ENCODE measurements around the gene PLEKHB1. TPM values are rescaled to one million over a fixed set of nuclear protein-coding genes. Genes with fewer than 3 reads are reported as not detected.

Gene PLEKHB1
- total RNA-seq, 1 experiment from 2014 or later: 37.1 TPM

DNA sequence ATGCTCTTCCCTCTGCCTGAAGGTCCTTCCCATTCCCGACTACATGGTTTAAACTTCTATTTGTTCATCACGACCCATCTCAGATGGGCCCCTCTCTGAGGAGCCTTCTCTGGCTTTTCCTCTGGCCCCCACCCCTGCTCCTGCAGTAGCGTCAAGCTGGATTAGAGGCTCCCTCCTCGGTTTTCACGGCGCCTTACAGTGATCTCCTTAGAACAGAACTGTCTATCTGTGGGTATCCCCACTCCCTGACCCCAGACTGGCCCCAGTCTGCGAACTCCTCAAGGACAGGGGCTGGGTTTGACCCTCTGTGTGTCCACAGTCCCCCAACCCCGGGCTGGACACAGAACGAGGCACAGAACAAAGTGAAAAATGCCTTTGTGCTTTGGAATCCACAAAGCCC lies 2.8 kb downstream of the PLEKHB1 start:
- Mint-ChIP-seq H3K36me3 (ENCODE audit: insufficient read depth in 1 of 3, low read depth in 3 of 3) (peaks cover 0 to 17% (median 13%) of the 10 kb centered on the region in 3 experiments; a peak in 4 of 7 replicates), H3K27ac (peak overlapping the region in 1 of 3 experiments; percentile 55; a peak in 1 of 7 replicates), H3K27me3 (ENCODE audit: low read depth) (peaks cover 10% of the 10 kb centered on the region), H3K4me3 (peak overlapping the region in 1 of 2 experiments; percentile 3; a peak in 2 of 5 replicates), H3K4me1 (peaks cover 56 to 64% of the 10 kb centered on the region in 2 experiments), H3K9me3 (no peaks in the 10 kb centered on the region)
- no peak overlapping the region for H3K56ac ChIP-seq (ENCODE audit: insufficient read length, low read depth, low read length)
- no peak overlapping the region for H2AFZ ChIP-seq (ENCODE audit: low read length)
- no peak overlapping the region for H2BK120ac ChIP-seq (ENCODE audit: low read depth, low read length, poor library complexity, severe bottlenecking)
- no peaks in the 10 kb centered on the region for H3K79me1 ChIP-seq (ENCODE audit: insufficient read depth, low read depth, low read length, poor library complexity, severe bottlenecking)
- H3T11ph ChIP-seq (ENCODE audit: low read length): no peak overlapping the region
- no peaks in the 10 kb centered on the region for H3K9me3 ChIP-seq (ENCODE audit: control insufficient read depth, low read depth, low read length)
- H2BK5ac ChIP-seq (ENCODE audit: insufficient read length, low read length): no peak overlapping the region
- no peaks in the 10 kb centered on the region; the same call in 1 of the 2 replicates for H3K27me3 ChIP-seq (ENCODE audit: insufficient read depth, low read length)
- no peak overlapping the region for H2BK12ac ChIP-seq (ENCODE audit: insufficient read length, low read depth, low read length)
- no peak overlapping the region for H2BK15ac ChIP-seq (ENCODE audit: low read depth, low read length)
- H3K14ac ChIP-seq (ENCODE audit: insufficient read depth, low read length): no peak overlapping the region
- H3K27ac ChIP-seq (ENCODE audit: insufficient read length, low read depth, low read length): no peak overlapping the region
- H3K4ac ChIP-seq (ENCODE audit: low read depth, low read length): no peak overlapping the region
- peaks cover 18% of the 10 kb centered on the region for H3K23me2 ChIP-seq (ENCODE audit: insufficient read length, low read depth, low read length, poor library complexity, severe bottlenecking)
- no peak overlapping the region for H4K8ac ChIP-seq (replicated peaks; ENCODE audit: insufficient read length, low read depth, low read length)
- H3K23ac ChIP-seq (ENCODE audit: insufficient read length, low read depth, low read length): no peak overlapping the region
- H3K18ac ChIP-seq (ENCODE audit: insufficient read length, low read depth, low read length): no peak overlapping the region
- H3K9ac ChIP-seq (ENCODE audit: extremely low read depth, insufficient read length, low read length): no peak overlapping the region
- H2BK20ac ChIP-seq (ENCODE audit: low read depth, low read length, poor library complexity, severe bottlenecking): no peak overlapping the region
- TF ChIP-seq, protein P1, sequence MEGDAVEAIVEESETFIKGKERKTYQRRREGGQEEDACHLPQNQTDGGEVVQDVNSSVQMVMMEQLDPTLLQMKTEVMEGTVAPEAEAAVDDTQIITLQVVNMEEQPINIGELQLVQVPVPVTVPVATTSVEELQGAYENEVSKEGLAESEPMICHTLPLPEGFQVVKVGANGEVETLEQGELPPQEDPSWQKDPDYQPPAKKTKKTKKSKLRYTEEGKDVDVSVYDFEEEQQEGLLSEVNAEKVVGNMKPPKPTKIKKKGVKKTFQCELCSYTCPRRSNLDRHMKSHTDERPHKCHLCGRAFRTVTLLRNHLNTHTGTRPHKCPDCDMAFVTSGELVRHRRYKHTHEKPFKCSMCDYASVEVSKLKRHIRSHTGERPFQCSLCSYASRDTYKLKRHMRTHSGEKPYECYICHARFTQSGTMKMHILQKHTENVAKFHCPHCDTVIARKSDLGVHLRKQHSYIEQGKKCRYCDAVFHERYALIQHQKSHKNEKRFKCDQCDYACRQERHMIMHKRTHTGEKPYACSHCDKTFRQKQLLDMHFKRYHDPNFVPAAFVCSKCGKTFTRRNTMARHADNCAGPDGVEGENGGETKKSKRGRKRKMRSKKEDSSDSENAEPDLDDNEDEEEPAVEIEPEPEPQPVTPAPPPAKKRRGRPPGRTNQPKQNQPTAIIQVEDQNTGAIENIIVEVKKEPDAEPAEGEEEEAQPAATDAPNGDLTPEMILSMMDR (conservative IDR thresholded peaks at IDR 0.05): no peak
- WGBS (ENCODE audit: extremely low coverage, insufficient read length, low lambda C conversion rate): no CpG with 5 or more reads among the region's 9 CpGs
- H3K4me1 ChIP-seq (ENCODE audit: insufficient read depth, low read length): peaks cover 7% of the 10 kb centered on the region; the same call in 1 of the 2 replicates
- H3K4me2 ChIP-seq (ENCODE audit: insufficient read depth, insufficient read length, low read length): no peak overlapping the region
- H4K91ac ChIP-seq (ENCODE audit: insufficient read length, low read depth, low read length): no peak overlapping the region
- no peaks in the 10 kb centered on the region for H4K20me1 ChIP-seq (ENCODE audit: control insufficient read depth, insufficient read depth, insufficient read length)
- H2AK5ac ChIP-seq (ENCODE audit: insufficient read length, low read length): no peak overlapping the region
- no peak for DNase-seq
- H4K5ac ChIP-seq (ENCODE audit: insufficient read length, low read depth, low read length): no peak overlapping the region
- H3K79me2 ChIP-seq (ENCODE audit: insufficient read depth, low read length): no peaks in the 10 kb centered on the region

Data from H9 (cell line).